GM10847 (cell line): ENCODE measurements around the gene HMGXB3.

ENCODE experiments used
- POLR2A ChIP-seq: IDR thresholded peaks from 2 replicates; pipeline ENCODE4 v1.6.1; 2011; ENCODE audit not compliant: insufficient read length; ENCODE audit errors: extremely low read depth

Gene HMGXB3

GRCh38 chr5:150078802-150079689 lies 78.5 kb downstream of the HMGXB3 start:
- TF ChIP-seq POLR2A, result no peak

GRCh38 chr5:150079909-150080461 lies 79.4 kb downstream of the HMGXB3 start:
- no peak for TF ChIP-seq POLR2A

GRCh38 chr5:150080696-150081435 lies 80.3 kb downstream of the HMGXB3 start:
- no peak for TF ChIP-seq POLR2A

- no peak for TF ChIP-seq POLR2A
These were observed 81.2 kb downstream of the HMGXB3 start for GRCh38 chr5:150081541-150082283.

- TF ChIP-seq POLR2A, result no peak
These were observed 81.8 kb downstream of the HMGXB3 start for GRCh38 chr5:150082374-150082773.

- no peak for TF ChIP-seq POLR2A
These were observed 82.3 kb downstream of the HMGXB3 start for GRCh38 chr5:150082889-150083288.

GRCh38 chr5:150085191-150085912 lies 84.8 kb downstream of the HMGXB3 start:
- TF ChIP-seq POLR2A, result no peak

GRCh38 chr5:150085950-150086715 lies 85.6 kb downstream of the HMGXB3 start, which contains the start of gene CSF1R:
TSS of gene CSF1R (minus strand) at chr5:150086554. CDS start at chr5:150086427, 127 bp downstream.
- TF ChIP-seq POLR2A, result no peak

- no peak for TF ChIP-seq POLR2A
These were observed 91.7 kb downstream of the HMGXB3 start for GRCh38 chr5:150092159-150092787.

GRCh38 chr5:150097152-150097551 lies 96.6 kb downstream of the HMGXB3 start:
- no peak for TF ChIP-seq POLR2A

- no peak for TF ChIP-seq POLR2A
These were observed 100.5 kb downstream of the HMGXB3 start for GRCh38 chr5:150101023-150101422.
